Muscle of leg (tissue), 11 donors: ENCODE results near the gene SKI. TPM values are rescaled to one million over a fixed set of nuclear protein-coding genes. Genes with fewer than 3 reads are reported as not detected.
"Not testable (repeated sequence)": the region's sequence is repeated elsewhere in the genome, so short reads cannot be mapped to it uniquely, and the experiment has no call there.

Source experiments
- DNase-seq: peaks from one replicate; pipeline ENCODE4 v3.0.0; 2013
- H3K27ac ChIP-seq: one replicate; pipeline ENCODE4 v1.5.1; 2013; ENCODE audit warnings: mild to moderate bottlenecking, low read length, control low read depth
- H3K27me3 ChIP-seq: one replicate; pipeline ENCODE4 v1.6.1; 2013; ENCODE audit warnings: low read length; ENCODE audit not compliant: control insufficient read depth, insufficient read depth
- H3K36me3 ChIP-seq: one replicate; pipeline ENCODE4 v1.6.1; 2013; ENCODE audit warnings: low read length; ENCODE audit not compliant: control insufficient read depth, insufficient read depth
- H3K4me1 ChIP-seq: one replicate; pipeline ENCODE4 v1.6.1; 2013; ENCODE audit warnings: low read length; ENCODE audit not compliant: control insufficient read depth, insufficient read depth
- H3K4me3 ChIP-seq: one replicate; pipeline ENCODE4 v1.5.1; 2013; ENCODE audit warnings: low read length, control low read depth
- H3K9me3 ChIP-seq: replicated peaks from 2 replicates; pipeline ENCODE4 v1.6.1; 2013; ENCODE audit warnings: low read depth, low read length; ENCODE audit not compliant: control insufficient read depth
- WGBS: methylation state at CpG from one replicate; pipeline ENCODE4 v1.1.5; 2013; ENCODE audit warnings: missing lambda C conversion rate; ENCODE audit not compliant: insufficient coverage; 5-methylcytosine and 5-hydroxymethylcytosine counted together
- polyA plus RNA-seq, 8 donors: library from polyadenylated mRNA; unstranded; fragments of 120-200 nt; gene quantifications; one replicate each; pipeline versions ENCODE4 v1.2.1 to v1.2.3, GENCODE V29; 2013; ENCODE audit warnings: inconsistent platforms in 1 of 8, low replicate concordance in 1 of 8; ENCODE audit not compliant: insufficient read length in 8 of 8, insufficient read depth in 1 of 8
- total RNA-seq: library from RNA; stranded (reverse); fragments of 120-200 nt; gene quantifications from one replicate; pipeline ENCODE4 v1.2.4, GENCODE V29; 2013

Gene SKI
- total and polyA plus RNA-seq, 9 donors = 16.8 to 83.2 (median 65.5) TPM

DNA sequence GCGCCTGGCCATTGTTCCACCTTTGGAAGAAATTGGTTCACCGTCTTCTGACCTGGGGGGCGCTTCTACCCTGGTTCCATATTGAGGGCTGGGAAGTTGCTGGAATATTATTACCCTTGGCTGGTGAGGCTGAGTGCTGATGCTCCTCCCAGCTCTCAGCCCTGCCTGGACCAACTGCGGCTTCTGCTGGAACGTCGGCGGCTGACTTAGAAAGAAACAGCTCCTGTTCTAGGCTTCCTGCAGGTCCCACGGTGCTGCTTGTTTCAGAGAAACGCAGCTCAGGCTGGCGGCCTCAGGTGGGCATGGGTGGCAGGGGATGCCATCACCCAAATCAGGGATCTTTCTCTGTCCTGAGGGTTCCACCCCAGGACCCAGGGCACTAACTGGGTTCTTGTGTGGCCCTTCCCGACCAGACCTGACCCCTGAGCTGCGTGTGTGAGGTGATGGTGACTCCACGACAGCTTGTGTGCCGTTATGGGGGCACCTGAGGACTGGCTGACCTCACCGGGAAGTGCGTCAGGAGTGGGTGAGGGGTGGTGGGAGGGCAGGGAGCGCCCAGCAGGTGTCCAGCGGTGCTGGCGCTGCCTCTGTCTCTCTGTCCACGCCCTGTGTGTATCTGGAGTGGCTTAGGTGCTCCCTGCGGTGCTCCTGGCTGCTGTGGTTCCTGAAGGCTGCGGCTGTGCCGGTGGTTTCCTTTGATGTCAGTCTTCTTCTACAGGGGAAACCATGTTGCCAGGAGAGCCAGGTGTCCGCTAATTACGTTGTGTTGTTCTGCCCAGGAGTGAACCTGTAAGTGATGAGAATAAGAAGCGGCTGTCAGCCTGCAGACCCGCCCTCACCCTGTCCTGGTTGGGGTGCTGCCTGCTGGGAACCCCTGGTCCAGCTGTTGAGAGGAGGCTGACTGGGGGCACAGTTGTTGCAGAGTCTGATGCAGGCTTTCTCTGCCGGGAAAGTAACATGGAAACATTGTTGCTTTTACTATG lies 8.9 kb downstream of the SKI start:
- DNase-seq = no peak
- 53% methylated on average over 24 of the region's 28 CpGs for WGBS
- Histone ChIP-seq H3K36me3 (peaks cover 22% of the 10 kb centered on the region), H3K4me1 (peaks cover 84% of the 10 kb centered on the region), H3K27me3 (no peaks in the 10 kb centered on the region), H3K4me3 (no peak overlapping the region), H3K9me3 (no peaks in the 10 kb centered on the region), H3K27ac (no peak overlapping the region)

GRCh38 chr1:2237773-2238172 lies 9.7 kb downstream of the SKI start:
- no peaks in the 10 kb centered on the region for H3K27me3 ChIP-seq
- H3K36me3 ChIP-seq = peaks cover 24% of the 10 kb centered on the region
- H3K27ac ChIP-seq = no peak overlapping the region
- peaks cover 81% of the 10 kb centered on the region for H3K4me1 ChIP-seq
- no peaks in the 10 kb centered on the region for H3K9me3 ChIP-seq
- WGBS = 63% methylated on average over 12 of the region's 19 CpGs
- DNase-seq = no peak
- no peak overlapping the region for H3K4me3 ChIP-seq

- DNase-seq = no peak
- Histone ChIP-seq H3K4me1 (peaks cover 81% of the 10 kb centered on the region), H3K9me3 (no peaks in the 10 kb centered on the region), H3K36me3 (peaks cover 26% of the 10 kb centered on the region), H3K4me3 (no peak overlapping the region), H3K27me3 (no peaks in the 10 kb centered on the region), H3K27ac (no peak overlapping the region)
- 74% methylated on average over 18 of the region's 25 CpGs for WGBS
Measured at GRCh38 chr1:2238361-2239012, 10.4 kb downstream of the SKI start.

- Histone ChIP-seq H3K27me3 (no peaks in the 10 kb centered on the region), H3K9me3 (no peaks in the 10 kb centered on the region), H3K36me3 (peaks cover 26% of the 10 kb centered on the region), H3K4me1 (peaks cover 78% of the 10 kb centered on the region), H3K4me3 (no peak overlapping the region), H3K27ac (no peak overlapping the region)
- no peak for DNase-seq
- 86% methylated on average over 1 of the region's 6 CpGs for WGBS
Measured at GRCh38 chr1:2239013-2239370, 10.9 kb downstream of the SKI start.

DNA sequence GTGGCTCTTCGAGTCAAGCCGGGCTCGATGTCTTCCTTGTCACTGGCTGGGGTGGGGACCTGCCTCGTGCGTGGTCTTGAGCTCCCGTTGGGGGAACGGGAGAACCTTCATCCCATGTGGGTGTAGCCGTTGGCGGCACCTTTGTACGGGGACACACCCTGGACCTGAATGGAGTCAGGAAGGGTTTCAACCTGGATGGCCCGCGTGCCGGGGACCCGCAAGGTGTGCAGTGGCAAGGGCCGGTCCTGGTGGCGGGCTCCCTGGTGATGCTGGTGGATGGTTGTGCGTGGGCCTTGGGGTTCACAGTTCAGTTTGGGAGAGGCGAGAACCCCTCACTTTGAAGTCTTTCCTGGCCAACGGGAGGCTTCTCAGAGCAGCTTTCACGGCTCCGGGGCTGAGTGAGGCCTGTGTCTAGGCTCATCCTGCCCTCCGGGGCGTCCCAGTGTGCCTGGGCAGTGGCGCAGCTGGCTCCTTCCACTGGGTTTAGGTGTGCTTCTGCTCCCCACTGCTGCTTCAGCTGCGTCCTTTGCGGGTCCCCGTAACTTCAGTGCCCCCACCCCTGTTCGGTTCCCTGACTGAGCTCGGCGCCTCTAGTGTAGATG lies 11.4 kb downstream of the SKI start:
- no peaks in the 10 kb centered on the region for H3K9me3 ChIP-seq
- peaks cover 26% of the 10 kb centered on the region for H3K36me3 ChIP-seq
- DNase-seq = no peak
- no peaks in the 10 kb centered on the region for H3K27me3 ChIP-seq
- peaks cover 73% of the 10 kb centered on the region for H3K4me1 ChIP-seq
- 65% methylated on average over 20 of the region's 30 CpGs for WGBS
- H3K27ac ChIP-seq = no peak overlapping the region
- H3K4me3 ChIP-seq = no peak overlapping the region

DNA sequence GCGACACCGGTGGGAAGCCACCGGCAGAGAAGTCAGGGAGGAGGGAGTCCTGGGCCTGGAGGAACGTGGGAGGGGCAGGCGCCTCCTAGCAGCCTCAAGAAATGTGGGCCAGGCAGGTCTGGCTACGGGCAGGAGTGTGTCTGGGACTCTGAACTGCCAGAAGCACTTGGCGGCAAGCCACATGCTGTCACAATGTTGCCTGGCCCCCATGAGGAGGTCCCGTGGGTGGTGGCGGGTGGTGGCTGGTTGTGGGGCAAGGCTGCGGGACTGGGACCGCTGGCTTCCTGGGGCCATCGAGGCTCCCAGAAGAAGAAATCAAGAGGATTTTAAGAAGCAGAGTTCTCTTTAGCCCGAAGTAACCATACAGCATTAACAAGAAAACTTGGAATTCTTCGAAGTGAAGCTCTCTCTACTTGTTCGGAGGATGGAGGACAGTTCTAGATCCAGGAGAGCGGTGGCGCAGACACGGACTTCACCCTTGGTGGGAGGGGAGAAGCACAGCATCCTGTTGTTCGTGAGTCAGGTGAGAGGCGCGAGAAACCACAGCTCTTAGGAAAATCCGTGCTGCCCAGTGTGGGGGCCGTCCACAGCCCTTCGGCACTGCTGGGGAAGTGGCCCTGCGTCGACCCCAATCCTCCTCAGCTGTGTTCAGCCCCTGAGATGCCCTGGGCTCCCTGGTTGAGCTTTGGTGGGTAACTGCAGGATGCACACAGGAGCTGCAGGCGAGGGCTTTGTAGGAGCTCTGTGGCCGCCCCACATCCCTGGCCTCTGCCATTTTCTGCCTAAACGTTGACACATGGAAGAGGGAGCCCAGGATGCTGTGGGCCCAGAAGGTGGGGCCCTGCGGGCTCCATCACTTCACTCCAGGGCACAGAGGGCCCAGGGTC lies 12.4 kb downstream of the SKI start:
- DNase-seq = no peak
- H3K4me1 ChIP-seq = peaks cover 62% of the 10 kb centered on the region
- H3K4me3 ChIP-seq = no peak overlapping the region
- peaks cover 26% of the 10 kb centered on the region for H3K36me3 ChIP-seq
- no peaks in the 10 kb centered on the region for H3K27me3 ChIP-seq
- 55% methylated on average over 19 of the region's 30 CpGs for WGBS
- H3K27ac ChIP-seq = peak overlapping the region; percentile 13
- no peaks in the 10 kb centered on the region for H3K9me3 ChIP-seq

DNA sequence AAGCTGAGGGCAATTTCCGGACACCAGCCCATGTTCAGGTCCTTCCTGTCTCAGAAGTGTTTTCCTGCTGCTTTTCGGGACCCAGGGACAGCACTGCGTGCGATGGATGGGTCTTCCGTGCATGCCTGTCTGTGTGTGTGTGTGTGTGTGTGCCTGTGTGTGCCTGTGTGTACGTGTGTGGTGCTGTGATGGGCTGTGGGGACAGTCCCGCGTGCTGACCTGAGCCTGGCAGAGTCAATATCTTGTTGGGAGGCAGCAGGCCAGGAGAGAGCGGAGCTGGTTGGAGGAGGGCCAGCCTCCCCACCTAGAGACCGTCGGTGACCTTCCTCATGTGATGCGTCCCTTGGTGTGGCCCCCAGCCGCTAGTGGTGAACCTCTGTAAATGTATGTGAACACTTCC lies 13.7 kb downstream of the SKI start:
- Histone ChIP-seq H3K27me3 (no peaks in the 10 kb centered on the region), H3K4me1 (peaks cover 67% of the 10 kb centered on the region), H3K4me3 (no peak overlapping the region), H3K27ac (no peak overlapping the region), H3K9me3 (no peaks in the 10 kb centered on the region), H3K36me3 (peaks cover 26% of the 10 kb centered on the region)
- DNase-seq = no peak
- WGBS = 43% methylated on average over 10 of the region's 13 CpGs

DNA sequence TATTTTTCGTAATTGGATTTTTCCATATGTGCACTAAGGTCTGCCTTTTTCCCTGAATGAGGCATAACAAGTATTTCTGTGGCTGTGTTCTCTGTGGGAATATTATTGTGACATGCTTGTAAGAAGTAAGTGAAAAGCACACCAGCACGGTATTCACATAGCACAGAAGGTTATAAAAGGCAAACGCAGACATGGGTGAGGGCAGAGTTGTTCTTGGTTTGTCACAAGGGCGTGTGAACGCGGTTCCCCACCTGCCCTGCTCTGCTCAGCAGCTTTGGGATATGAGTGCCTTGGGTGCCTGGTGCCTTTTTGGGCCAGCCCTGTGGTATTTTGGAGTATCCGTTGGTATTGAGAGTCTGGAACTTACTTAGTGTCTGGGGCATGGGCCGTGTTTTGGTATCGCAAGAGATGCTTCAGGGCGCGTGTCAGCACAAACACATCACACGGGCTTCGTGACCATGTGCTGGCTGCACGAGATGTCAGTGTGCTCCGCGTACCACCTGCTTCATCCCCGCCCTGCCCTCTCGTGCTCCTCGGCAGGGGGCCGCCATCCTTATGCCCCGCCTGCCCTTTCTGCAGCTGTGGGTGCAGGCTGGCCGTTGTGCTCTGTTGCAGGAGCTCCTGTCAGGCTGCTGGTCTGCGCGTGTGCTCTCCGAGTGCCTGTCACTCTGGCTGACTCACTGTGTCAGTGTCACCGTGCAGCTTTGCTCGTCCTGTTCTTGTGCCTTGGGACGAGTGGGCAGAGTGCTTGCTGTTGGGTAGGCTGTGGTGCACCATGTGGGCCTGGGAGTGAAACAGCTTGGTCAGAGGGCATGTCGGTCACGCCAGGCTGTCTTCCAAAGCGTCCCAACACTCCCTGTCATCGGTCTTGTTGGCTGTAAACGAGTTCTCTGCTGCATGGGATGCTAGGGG lies 15.0 kb downstream of the SKI start:
- Histone ChIP-seq H3K27me3 (no peaks in the 10 kb centered on the region), H3K36me3 (peaks cover 25% of the 10 kb centered on the region), H3K9me3 (no peaks in the 10 kb centered on the region), H3K4me3 (no peak overlapping the region), H3K27ac (no peak overlapping the region), H3K4me1 (peaks cover 66% of the 10 kb centered on the region)
- DNase-seq = no peak
- WGBS = 77% methylated on average over 29 of the region's 33 CpGs

GRCh38 chr1:2247045-2247394 lies 18.9 kb downstream of the SKI start:
- H3K27ac ChIP-seq, H3K36me3 ChIP-seq, DNase-seq, H3K4me3 ChIP-seq, H3K9me3 ChIP-seq, H3K27me3 ChIP-seq: not testable (repeated sequence)
- 79% methylated on average over 3 of the region's 7 CpGs for WGBS
- peaks cover 75% of the 10 kb centered on the region for H3K4me1 ChIP-seq
